Measurements from ENCODE around the gene STUM.

- TF ChIP-seq POLR2AphosphoS5 (IDR thresholded peaks at IDR 0.05; ENCODE audit: low read depth, low read length) (no peak), POLR2A (IDR thresholded peaks at IDR 0.05; ENCODE audit: control extremely low read depth in 1 of 2, low read depth in 2 of 2, low read length in 2 of 2) (no peak), GTF2F1 (IDR thresholded peaks at IDR 0.05; ENCODE audit: borderline replicate concordance, low read depth, low read length) (no peak), TEAD4 (IDR thresholded peaks at IDR 0.05; ENCODE audit: low read depth, low read length) (no peak), ATF3 (IDR thresholded peaks at IDR 0.05; ENCODE audit: insufficient read depth, low read depth, low read length) (no peak), RAD21 (IDR thresholded peaks at IDR 0.05 in 1 of 2, conservative IDR thresholded peaks at IDR 0.05 in 1 of 2; ENCODE audit: low read depth in 2 of 2, low read length in 2 of 2) (no peak), CHD2 (IDR thresholded peaks at IDR 0.05; ENCODE audit: low read length) (no peak), JUND (IDR thresholded peaks at IDR 0.05; ENCODE audit: low read length) (no peak), TAF1 (IDR thresholded peaks at IDR 0.05; ENCODE audit: low read depth, low read length) (no peak), NRF1 (IDR thresholded peaks at IDR 0.05; ENCODE audit: low read depth, low read length) (no peak), HDAC2 (IDR thresholded peaks at IDR 0.05; ENCODE audit: borderline replicate concordance in 1 of 2, low read depth in 2 of 2, low read length in 2 of 2) (no peak)
- TF ChIP-seq, protein P1, sequence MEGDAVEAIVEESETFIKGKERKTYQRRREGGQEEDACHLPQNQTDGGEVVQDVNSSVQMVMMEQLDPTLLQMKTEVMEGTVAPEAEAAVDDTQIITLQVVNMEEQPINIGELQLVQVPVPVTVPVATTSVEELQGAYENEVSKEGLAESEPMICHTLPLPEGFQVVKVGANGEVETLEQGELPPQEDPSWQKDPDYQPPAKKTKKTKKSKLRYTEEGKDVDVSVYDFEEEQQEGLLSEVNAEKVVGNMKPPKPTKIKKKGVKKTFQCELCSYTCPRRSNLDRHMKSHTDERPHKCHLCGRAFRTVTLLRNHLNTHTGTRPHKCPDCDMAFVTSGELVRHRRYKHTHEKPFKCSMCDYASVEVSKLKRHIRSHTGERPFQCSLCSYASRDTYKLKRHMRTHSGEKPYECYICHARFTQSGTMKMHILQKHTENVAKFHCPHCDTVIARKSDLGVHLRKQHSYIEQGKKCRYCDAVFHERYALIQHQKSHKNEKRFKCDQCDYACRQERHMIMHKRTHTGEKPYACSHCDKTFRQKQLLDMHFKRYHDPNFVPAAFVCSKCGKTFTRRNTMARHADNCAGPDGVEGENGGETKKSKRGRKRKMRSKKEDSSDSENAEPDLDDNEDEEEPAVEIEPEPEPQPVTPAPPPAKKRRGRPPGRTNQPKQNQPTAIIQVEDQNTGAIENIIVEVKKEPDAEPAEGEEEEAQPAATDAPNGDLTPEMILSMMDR (IDR thresholded peaks at IDR 0.05; ENCODE audit: control extremely low read depth in 1 of 3, insufficient read depth in 1 of 3, low read depth in 1 of 3, low read length in 3 of 3): no peak
- TF ChIP-seq, protein P2, sequence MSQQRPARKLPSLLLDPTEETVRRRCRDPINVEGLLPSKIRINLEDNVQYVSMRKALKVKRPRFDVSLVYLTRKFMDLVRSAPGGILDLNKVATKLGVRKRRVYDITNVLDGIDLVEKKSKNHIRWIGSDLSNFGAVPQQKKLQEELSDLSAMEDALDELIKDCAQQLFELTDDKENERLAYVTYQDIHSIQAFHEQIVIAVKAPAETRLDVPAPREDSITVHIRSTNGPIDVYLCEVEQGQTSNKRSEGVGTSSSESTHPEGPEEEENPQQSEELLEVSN (IDR thresholded peaks at IDR 0.05): no peak
- TF ChIP-seq, protein P3, sequence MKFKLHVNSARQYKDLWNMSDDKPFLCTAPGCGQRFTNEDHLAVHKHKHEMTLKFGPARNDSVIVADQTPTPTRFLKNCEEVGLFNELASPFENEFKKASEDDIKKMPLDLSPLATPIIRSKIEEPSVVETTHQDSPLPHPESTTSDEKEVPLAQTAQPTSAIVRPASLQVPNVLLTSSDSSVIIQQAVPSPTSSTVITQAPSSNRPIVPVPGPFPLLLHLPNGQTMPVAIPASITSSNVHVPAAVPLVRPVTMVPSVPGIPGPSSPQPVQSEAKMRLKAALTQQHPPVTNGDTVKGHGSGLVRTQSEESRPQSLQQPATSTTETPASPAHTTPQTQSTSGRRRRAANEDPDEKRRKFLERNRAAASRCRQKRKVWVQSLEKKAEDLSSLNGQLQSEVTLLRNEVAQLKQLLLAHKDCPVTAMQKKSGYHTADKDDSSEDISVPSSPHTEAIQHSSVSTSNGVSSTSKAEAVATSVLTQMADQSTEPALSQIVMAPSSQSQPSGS (IDR thresholded peaks at IDR 0.05; ENCODE audit: low read length): no peak
Observed at GRCh38 chr1:226584164-226584563, 35.6 kb downstream of the STUM start.

All from H1 (cell line).